Fibroblast of lung (primary cell): Measurements from ENCODE around the gene VPS26B.

Experiments
- CTCF ChIP-seq, 2 donors: IDR thresholded peaks in 1 of 2; conservative IDR thresholded peaks in 1 of 2; 1 replicate in 1 of 2; 2 replicates in 1 of 2; pipeline ENCODE4 v1.5.1; 2011 to 2012; ENCODE audit warnings: low read length in 2 of 2, control low read depth in 1 of 2, inconsistent platforms in 1 of 2, low read depth in 1 of 2, mild to moderate bottlenecking in 1 of 2
- EZH2 ChIP-seq: IDR thresholded peaks from 2 replicates; pipeline ENCODE4 v1.5.1; 2012; ENCODE audit warnings: low read length, control low read depth, mild to moderate bottlenecking; ENCODE audit errors: missing control alignments

DNA sequence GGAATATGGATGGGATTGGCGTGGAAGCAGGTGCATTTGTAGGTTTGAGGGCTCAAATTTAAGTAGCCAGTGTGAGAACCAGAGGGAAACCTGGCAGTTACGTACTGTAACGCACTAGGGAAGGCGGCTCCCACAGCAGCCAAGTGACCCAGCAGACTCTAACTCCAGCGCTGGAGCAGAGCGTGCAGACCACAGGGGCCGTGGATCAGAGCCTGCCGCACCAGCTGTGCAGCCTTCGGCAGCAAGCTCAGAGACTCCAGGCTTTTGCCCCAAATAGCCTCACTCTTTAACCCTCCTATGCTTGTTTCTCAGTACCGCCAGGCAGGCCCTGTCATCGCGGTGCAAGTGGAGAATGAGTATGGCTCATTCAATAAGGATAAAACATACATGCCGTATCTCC lies 64.0 kb downstream of the VPS26B start:
- no peak for TF ChIP-seq CTCF (conservative IDR thresholded peaks at IDR 0.05 in 1 of 2, IDR thresholded peaks at IDR 0.05 in 1 of 2; ENCODE audit: low read depth in 1 of 2, low read length in 2 of 2)
- TF ChIP-seq EZH2: no peak
